ENCODE results near the gene CD46. TPM values are rescaled to one million over a fixed set of nuclear protein-coding genes. Genes with fewer than 3 reads are reported as not detected.

CD46 gene
- polyA plus RNA-seq, 1 donor from 2014 or later = 393 TPM

DNA sequence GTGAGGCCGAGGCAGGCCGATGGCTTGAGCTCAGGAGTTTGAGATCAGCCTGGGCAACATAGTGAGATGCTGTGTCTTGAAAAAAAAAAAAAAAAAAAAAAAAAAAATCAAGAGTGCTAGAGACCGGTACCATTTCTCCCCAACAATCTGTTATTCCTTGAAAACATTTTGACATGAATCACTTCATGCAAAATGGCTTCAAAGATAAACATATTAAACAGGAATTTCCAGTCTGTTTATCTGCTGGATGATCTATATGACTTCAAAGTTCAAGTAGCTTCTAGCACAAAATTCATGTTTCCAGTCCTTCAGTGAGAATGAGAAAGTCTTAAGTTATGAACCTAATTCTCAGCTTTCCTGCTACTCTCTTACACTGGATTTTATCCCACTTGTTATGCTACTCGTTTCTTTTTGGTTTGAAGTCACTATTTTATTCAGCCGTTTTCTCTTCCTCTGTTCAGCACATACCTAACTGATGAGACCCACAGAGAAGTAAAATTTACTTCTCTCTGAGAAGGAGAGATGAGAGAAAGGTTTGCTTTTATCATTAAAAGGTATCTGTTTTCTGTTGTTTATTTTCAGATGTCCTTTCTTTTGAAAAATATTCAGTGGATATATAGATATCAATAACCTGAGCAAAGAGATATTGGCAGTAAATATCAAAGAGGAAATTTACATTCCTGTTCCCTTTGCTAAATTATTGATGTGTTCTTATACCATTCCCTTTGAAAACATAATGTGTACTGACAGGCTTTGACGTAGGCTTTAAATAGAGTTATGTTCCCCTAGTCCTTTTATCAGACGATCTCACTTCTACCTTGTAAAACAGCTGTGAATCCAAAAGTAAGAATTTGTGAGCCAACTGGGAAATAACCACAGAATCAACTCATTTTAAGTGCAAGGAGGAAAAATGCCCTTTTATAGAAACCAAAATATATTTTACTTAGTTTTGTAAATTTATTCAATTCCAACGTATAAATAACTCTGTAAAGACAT lies 38.2 kb downstream of the CD46 start:
- H3K79me2 ChIP-seq (replicated peaks; ENCODE audit: insufficient read depth, low read length) = no peaks in the 10 kb centered on the region
- no peak overlapping the region for H3K9ac ChIP-seq (ENCODE audit: low read length)
- H4K20me1 ChIP-seq (ENCODE audit: insufficient read depth) = no peaks in the 10 kb centered on the region
- H3F3A ChIP-seq (ENCODE audit: insufficient read depth, low read length, poor library complexity, severe bottlenecking) = no peaks in the 10 kb centered on the region
- H2AFZ ChIP-seq (ENCODE audit: low read depth, low read length) = no peak overlapping the region
- TF ChIP-seq, protein P1, sequence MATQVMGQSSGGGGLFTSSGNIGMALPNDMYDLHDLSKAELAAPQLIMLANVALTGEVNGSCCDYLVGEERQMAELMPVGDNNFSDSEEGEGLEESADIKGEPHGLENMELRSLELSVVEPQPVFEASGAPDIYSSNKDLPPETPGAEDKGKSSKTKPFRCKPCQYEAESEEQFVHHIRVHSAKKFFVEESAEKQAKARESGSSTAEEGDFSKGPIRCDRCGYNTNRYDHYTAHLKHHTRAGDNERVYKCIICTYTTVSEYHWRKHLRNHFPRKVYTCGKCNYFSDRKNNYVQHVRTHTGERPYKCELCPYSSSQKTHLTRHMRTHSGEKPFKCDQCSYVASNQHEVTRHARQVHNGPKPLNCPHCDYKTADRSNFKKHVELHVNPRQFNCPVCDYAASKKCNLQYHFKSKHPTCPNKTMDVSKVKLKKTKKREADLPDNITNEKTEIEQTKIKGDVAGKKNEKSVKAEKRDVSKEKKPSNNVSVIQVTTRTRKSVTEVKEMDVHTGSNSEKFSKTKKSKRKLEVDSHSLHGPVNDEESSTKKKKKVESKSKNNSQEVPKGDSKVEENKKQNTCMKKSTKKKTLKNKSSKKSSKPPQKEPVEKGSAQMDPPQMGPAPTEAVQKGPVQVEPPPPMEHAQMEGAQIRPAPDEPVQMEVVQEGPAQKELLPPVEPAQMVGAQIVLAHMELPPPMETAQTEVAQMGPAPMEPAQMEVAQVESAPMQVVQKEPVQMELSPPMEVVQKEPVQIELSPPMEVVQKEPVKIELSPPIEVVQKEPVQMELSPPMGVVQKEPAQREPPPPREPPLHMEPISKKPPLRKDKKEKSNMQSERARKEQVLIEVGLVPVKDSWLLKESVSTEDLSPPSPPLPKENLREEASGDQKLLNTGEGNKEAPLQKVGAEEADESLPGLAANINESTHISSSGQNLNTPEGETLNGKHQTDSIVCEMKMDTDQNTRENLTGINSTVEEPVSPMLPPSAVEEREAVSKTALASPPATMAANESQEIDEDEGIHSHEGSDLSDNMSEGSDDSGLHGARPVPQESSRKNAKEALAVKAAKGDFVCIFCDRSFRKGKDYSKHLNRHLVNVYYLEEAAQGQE (IDR thresholded peaks at IDR 0.05; ENCODE audit: borderline replicate concordance) = no peak
- TF ChIP-seq POLR2AphosphoS5 (IDR thresholded peaks at IDR 0.05) (no peak), MXI1 (conservative IDR thresholded peaks at IDR 0.05; ENCODE audit: poor library complexity, severe bottlenecking) (no peak), SMC3 (conservative IDR thresholded peaks at IDR 0.05; ENCODE audit: poor library complexity) (no peak), EZH2 (IDR thresholded peaks at IDR 0.05; ENCODE audit: borderline replicate concordance, insufficient read depth, low read length, poor library complexity, severe bottlenecking) (no peak), EP300 (conservative IDR thresholded peaks at IDR 0.05; ENCODE audit: poor library complexity, severe bottlenecking) (no peak), TAF1 (IDR thresholded peaks at IDR 0.05; ENCODE audit: low read depth) (no peak), RAD21 (conservative IDR thresholded peaks at IDR 0.05) (no peak)
- TF ChIP-seq, protein P2, sequence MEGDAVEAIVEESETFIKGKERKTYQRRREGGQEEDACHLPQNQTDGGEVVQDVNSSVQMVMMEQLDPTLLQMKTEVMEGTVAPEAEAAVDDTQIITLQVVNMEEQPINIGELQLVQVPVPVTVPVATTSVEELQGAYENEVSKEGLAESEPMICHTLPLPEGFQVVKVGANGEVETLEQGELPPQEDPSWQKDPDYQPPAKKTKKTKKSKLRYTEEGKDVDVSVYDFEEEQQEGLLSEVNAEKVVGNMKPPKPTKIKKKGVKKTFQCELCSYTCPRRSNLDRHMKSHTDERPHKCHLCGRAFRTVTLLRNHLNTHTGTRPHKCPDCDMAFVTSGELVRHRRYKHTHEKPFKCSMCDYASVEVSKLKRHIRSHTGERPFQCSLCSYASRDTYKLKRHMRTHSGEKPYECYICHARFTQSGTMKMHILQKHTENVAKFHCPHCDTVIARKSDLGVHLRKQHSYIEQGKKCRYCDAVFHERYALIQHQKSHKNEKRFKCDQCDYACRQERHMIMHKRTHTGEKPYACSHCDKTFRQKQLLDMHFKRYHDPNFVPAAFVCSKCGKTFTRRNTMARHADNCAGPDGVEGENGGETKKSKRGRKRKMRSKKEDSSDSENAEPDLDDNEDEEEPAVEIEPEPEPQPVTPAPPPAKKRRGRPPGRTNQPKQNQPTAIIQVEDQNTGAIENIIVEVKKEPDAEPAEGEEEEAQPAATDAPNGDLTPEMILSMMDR (IDR thresholded peaks at IDR 0.05; ENCODE audit: poor library complexity, severe bottlenecking) = no peak
- no peaks in the 10 kb centered on the region for H3K9me3 ChIP-seq (ENCODE audit: low read length)
- no peak overlapping the region for H3K27ac ChIP-seq (ENCODE audit: low read length)
- no peaks in the 10 kb centered on the region for H3K9me2 ChIP-seq (ENCODE audit: insufficient read depth, low read length)
- H3K4me3 ChIP-seq (ENCODE audit: low read length) = no peak overlapping the region
- peaks cover 5% of the 10 kb centered on the region for H3K36me3 ChIP-seq (ENCODE audit: insufficient read depth, low read length)
- no peaks in the 10 kb centered on the region for H3K27me3 ChIP-seq (ENCODE audit: insufficient read depth, low read depth, low read length)
- no peak overlapping the region for H3K4me2 ChIP-seq (ENCODE audit: low read length)

DNA sequence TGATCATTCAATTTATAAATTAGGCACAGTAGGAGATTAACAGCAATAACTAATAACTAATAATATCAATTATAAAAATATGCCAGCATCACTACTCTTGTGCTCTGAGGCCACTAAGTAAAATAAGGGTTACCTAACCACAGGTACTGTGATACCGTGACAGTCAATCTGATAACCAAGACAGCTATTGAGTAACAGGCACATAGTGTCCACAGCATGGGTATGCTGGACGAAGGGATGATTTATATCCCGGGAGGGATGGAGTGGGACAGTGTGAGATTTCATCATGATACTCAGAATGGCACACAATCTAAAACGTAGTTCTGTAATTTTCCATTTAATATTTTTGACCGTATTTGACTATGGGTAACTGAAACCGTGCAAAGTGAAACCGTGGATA lies 39.4 kb downstream of the CD46 start:
- no peak overlapping the region for H3K27ac ChIP-seq (ENCODE audit: low read length)
- H4K20me1 ChIP-seq (ENCODE audit: insufficient read depth) = no peaks in the 10 kb centered on the region
- TF ChIP-seq SMC3 (conservative IDR thresholded peaks at IDR 0.05; ENCODE audit: poor library complexity) (no peak), MXI1 (conservative IDR thresholded peaks at IDR 0.05; ENCODE audit: poor library complexity, severe bottlenecking) (no peak), EZH2 (IDR thresholded peaks at IDR 0.05; ENCODE audit: borderline replicate concordance, insufficient read depth, low read length, poor library complexity, severe bottlenecking) (no peak), RAD21 (conservative IDR thresholded peaks at IDR 0.05) (no peak), TAF1 (IDR thresholded peaks at IDR 0.05; ENCODE audit: low read depth) (no peak), POLR2AphosphoS5 (IDR thresholded peaks at IDR 0.05) (no peak), EP300 (conservative IDR thresholded peaks at IDR 0.05; ENCODE audit: poor library complexity, severe bottlenecking) (no peak)
- TF ChIP-seq, protein P2 (IDR thresholded peaks at IDR 0.05; ENCODE audit: poor library complexity, severe bottlenecking) = no peak
- TF ChIP-seq, protein P1 (IDR thresholded peaks at IDR 0.05; ENCODE audit: borderline replicate concordance) = no peak

More for the DNA sequence above, 39.4 kb downstream of the CD46 start:
- Histone ChIP-seq H3K9me2 (ENCODE audit: insufficient read depth, low read length) (no peaks in the 10 kb centered on the region), H3K9me3 (ENCODE audit: low read length) (no peaks in the 10 kb centered on the region), H3K9ac (ENCODE audit: low read length) (no peak overlapping the region), H3F3A (ENCODE audit: insufficient read depth, low read length, poor library complexity, severe bottlenecking) (no peaks in the 10 kb centered on the region), H3K27me3 (ENCODE audit: insufficient read depth, low read depth, low read length) (no peaks in the 10 kb centered on the region), H2AFZ (ENCODE audit: low read depth, low read length) (no peak overlapping the region), H3K36me3 (ENCODE audit: insufficient read depth, low read length) (peaks cover 5% of the 10 kb centered on the region), H3K79me2 (replicated peaks; ENCODE audit: insufficient read depth, low read length) (no peaks in the 10 kb centered on the region), H3K4me3 (ENCODE audit: low read length) (no peak overlapping the region), H3K4me2 (ENCODE audit: low read length) (no peak overlapping the region)

Measured in neural cell (in vitro differentiated cells).